ENCODE results near the gene H2BK1. TPM values are rescaled to one million over a fixed set of nuclear protein-coding genes. Genes with fewer than 3 reads are reported as not detected.

Gene H2BK1
- total RNA-seq, 8 experiments from 2014 or later, result 0.96 TPM; not detected in 7

DNA sequence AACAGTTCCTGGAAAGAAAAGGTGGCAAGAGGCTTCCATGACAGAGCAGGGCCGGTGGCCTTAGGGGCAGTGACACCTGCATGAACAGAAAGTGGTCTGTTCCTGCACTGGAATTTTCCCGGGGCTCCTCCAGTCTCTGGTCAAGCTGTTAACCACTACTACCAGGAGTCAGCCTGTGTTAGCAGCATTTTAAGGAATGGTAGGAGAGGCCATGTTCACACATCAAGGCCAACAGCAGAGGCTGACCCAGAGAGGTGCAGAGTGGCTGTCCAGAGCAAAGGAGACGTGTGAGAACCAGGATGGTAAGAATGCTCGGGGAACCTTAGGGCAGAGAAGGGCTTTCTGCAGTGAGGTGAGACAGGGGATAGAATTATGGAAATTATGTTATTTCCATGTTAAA, 8.5 kb downstream of the H2BK1 start:
- H3K4me3 ChIP-seq, result no peak overlapping the region
- WGBS, 10 experiments, result 60 to 97% (median 77%) methylated on average over 1 to 4 of the region's 4 CpGs; no CpG with 5 or more reads in 6 of the 10 experiments
- in situ Hi-C loops (cut with MboI; ENCODE audit: low pct_unique_long_range_greater_than_20kb in 2 of 9, low sequenced_read_pairs in 9 of 9, unreplicated experiment in 9 of 9), result no loop called here
- ATAC-seq (replicated peaks in 6 of 8), result no peak
- H3K27ac ChIP-seq, result no peak overlapping the region
- peaks cover 7 to 19% of the 10 kb centered on the region in 2 donors for H3K4me1 ChIP-seq (replicated peaks in 1 of 2)

DNA sequence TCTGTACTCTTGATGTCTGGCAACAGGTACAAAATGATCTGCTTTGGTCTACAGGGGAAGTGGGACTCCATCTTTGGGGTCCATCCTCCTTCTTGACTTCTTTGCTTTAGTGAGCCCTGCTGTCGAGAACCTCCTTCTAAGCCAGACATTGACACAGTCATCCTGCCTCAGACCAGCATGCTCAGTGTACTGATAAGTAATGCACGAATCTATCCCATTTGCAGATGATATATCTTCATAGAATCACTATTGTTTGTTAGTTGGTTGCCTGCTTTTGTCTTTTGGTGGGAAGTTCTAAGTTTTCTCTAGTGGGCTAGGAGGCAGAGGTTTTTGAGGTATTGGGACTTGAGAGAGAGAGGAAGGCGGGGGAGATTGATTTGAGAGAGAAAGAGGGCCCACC, 8.9 kb downstream of the H2BK1 start:
- peaks cover 7 to 19% of the 10 kb centered on the region in 2 donors for H3K4me1 ChIP-seq (replicated peaks in 1 of 2)
- no peak for ATAC-seq (replicated peaks in 6 of 8)
- H3K4me3 ChIP-seq, result no peak overlapping the region
- H3K27ac ChIP-seq, result no peak overlapping the region
- WGBS, 10 experiments, result 17 to 100% (median 56%) methylated on average over 1 to 2 of the region's 3 CpGs; no CpG with 5 or more reads in 4 of the 10 experiments
- in situ Hi-C loops (cut with MboI; ENCODE audit: low pct_unique_long_range_greater_than_20kb in 2 of 9, low sequenced_read_pairs in 9 of 9, unreplicated experiment in 9 of 9), result no loop called here

DNA sequence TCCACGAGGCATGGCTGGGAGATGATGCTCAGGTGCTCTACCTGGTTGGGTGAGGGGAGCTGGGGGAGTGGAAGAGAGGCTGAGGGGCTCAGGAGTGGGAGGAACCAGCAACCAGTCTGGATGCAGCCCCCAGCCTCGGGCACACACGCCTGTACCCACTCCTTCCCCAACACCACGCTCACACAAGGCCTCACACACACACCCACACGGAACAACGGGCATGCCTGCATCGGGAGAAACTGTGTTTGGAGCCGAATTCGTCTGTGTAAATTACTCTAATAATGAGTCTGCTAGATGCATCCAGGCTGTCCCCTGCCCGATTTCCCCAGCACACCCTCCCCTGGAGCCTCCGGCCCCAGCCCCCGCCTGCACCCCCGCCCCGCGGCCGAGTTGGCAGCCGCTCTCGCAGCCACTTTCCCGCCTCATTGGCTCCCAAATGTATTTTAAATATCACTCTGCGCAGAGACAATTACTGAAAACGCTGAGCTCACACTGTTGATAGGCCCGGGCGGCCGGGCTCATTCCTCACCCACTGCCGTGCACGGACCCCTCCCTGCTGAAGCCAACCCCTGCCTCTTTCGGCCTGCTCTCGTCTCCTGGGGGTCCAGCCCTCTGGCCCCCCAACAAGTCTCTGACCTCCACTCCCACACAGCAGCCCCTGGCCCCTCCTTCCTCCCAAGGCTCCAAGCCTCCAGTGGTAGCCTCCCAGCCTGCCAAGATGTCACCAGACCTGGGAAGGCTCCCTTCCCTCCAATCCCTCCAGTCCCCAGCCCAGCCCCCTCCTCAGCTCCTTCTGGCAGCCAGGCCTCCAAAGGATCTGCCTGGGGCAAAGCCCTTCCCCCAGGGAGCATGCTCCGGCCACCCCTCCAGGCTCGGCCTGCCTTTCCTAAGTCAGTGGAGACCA, 11.1 kb downstream of the H2BK1 start:
- peaks cover 7 to 19% of the 10 kb centered on the region in 2 donors for H3K4me1 ChIP-seq (replicated peaks in 1 of 2)
- no peak overlapping the region for H3K4me3 ChIP-seq
- WGBS, 10 experiments, result 0 to 33% (median 17%) methylated on average over 1 to 5 of the region's 30 CpGs; no CpG with 5 or more reads in 6 of the 10 experiments
- in situ Hi-C loops (cut with MboI; ENCODE audit: low pct_unique_long_range_greater_than_20kb in 2 of 9, low sequenced_read_pairs in 9 of 9, unreplicated experiment in 9 of 9), result no loop called here
- ATAC-seq (replicated peaks in 6 of 8), result peak; percentile 44 to 91 (median 80)
- peak overlapping the region; percentile 41 to 49 for H3K27ac ChIP-seq

DNA sequence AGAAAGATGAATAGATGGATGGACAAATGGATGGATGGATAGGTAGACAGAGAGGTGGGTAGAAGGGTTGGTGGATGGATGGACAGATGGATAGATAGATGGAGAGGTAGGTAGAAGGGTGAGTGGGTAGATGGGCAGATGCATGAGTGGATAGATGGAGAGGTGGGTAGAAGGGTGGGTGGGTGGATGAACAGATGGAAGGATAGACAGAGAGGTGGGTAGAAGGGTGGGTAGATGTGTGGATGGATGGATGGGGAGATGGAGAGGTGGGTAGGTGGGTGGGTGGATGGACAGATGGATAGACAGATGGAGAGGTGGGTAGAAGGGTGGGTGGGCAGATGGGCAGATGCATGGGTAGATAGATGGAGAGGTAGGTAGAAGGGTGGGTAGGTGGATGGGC, 12.4 kb downstream of the H2BK1 start:
- no peak for ATAC-seq (replicated peaks in 6 of 8)
- Histone ChIP-seq H3K27ac (no peak overlapping the region), H3K4me1 (replicated peaks in 1 of 2) (peaks cover 7 to 19% of the 10 kb centered on the region in 2 donors), H3K4me3 (no peak overlapping the region)
- in situ Hi-C loops (cut with MboI; ENCODE audit: low pct_unique_long_range_greater_than_20kb in 2 of 9, low sequenced_read_pairs in 9 of 9, unreplicated experiment in 9 of 9), result no loop called here

DNA sequence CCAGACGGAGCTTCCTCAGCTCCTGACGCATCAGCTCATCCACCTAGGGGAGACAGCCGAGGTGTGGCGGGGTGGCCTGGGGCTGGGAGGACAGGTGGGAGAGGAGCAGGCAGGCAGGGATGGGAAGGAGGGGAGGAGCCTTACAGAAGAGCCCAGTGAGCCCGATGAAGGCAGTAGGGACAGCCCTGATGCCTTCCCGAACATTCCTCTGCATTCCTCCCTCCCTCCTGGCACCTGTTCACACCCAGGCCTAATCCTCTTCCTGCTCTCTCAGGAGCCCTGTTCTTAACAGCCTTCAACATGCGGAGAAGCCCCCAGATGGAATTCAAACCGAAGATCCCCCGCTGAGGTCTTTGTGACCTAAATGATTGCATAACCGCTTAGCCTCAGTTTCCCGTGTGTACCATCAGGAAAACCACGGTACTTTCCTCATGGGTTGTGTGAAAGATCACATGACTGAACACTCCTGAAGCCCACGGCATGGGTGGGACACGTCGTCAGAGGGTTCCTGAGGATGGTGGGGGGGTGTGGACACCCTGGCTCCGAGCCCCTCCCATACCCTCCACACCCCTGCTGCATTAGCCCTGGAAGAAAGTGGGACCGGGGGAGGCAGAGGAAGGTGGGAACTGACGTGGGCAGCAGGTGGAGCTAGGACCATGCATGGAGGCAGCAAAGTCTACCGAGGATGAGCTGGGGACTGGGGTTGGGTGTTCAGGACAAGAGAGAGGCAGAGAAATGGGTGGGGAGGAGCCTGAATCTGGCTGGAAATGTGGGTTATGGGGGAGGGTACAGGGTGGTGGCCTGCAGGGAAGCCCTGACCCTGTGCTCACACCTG, 14.5 kb downstream of the H2BK1 start:
- in situ Hi-C loops (cut with MboI; ENCODE audit: low pct_unique_long_range_greater_than_20kb in 2 of 9, low sequenced_read_pairs in 9 of 9, unreplicated experiment in 9 of 9), result no loop called here
- WGBS, 10 experiments, result 20 to 81% (median 53%) methylated on average over 1 to 6 of the region's 19 CpGs; no CpG with 5 or more reads in 4 of the 10 experiments
- H3K4me1 ChIP-seq (replicated peaks in 1 of 2), result peaks cover 7 to 19% of the 10 kb centered on the region in 2 donors
- no peak for ATAC-seq (replicated peaks in 6 of 8)
- H3K27ac ChIP-seq, result no peak overlapping the region
- H3K4me3 ChIP-seq, result no peak overlapping the region

DNA sequence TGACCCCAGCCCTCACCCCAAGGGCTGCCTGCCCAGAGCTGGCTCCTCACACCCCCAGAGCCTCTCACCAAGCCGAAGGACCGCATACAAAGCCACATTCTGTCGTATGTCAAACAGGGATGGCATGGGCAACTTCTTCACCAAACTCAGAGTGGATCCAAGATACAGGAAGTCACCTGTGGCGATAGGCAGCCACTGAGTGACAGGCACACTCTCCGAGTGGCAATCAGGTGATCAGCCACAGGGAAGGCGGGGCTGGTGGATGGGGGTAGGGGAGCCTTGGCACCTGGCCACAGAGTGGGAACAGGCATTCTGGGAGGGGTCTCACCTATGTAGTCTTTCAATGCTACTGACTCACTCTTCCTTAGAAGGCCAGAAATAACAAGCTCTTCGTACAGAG, 16.1 kb downstream of the H2BK1 start:
- no peak for ATAC-seq (replicated peaks in 6 of 8)
- in situ Hi-C loops (cut with MboI; ENCODE audit: low pct_unique_long_range_greater_than_20kb in 2 of 9, low sequenced_read_pairs in 9 of 9, unreplicated experiment in 9 of 9), result no loop called here
- 60 to 70% (median 63%) methylated on average over 1 to 2 of the region's 7 CpGs; no CpG with 5 or more reads in 6 of the 10 experiments for WGBS, 10 experiments
- Histone ChIP-seq H3K4me1 (replicated peaks in 1 of 2) (peaks cover 0 to 7% of the 10 kb centered on the region in 2 donors), H3K4me3 (no peak overlapping the region), H3K27ac (no peak overlapping the region)

DNA sequence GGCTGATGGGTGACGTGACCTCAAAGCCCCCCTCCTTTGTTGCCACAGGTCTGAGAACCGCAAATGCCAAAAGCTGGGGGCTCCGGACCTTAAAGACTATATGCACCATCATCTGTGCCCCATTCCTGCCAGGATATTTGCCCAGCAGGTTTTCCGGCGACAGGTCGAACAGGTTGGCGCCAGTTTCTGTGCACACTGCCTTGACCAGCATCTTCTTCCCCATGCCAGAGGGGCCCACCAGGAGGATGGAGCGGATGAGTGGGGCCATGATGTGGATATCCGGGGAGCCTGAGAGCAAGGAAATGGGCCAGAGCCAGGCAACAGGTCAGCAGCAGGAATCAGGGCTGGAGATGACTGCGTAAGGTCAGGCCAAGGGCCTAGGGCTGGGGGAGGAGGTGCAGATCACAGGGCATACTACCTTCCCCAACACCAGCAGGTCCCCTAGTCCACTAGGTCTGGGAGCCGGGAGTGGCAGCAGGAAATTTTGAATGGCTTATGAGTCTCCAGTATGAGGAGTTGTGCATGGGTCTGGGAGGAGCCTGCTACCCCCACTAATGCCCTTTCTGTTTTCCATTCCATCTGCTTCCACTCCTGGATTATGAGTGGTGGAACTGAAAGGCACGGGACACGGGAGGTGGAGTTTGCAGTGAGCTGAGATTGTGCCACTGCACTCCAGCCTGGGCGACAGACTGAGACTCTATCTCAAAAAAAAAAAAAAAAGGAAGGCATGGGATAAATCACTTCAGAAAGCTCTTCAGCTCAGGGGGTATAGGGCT, 16.9 kb downstream of the H2BK1 start:
- ATAC-seq (replicated peaks in 6 of 8), result peak in 3 of 8 experiments; percentile 36 to 60 (median 58)
- Histone ChIP-seq H3K4me3 (no peak overlapping the region), H3K4me1 (replicated peaks in 1 of 2) (no peaks in the 10 kb centered on the region), H3K27ac (no peak overlapping the region)
- in situ Hi-C loops (cut with MboI; ENCODE audit: low pct_unique_long_range_greater_than_20kb in 2 of 9, low sequenced_read_pairs in 9 of 9, unreplicated experiment in 9 of 9), result no loop called here
- 0 to 88% (median 80%) methylated on average over 1 to 11 of the region's 14 CpGs; no CpG with 5 or more reads in 5 of the 10 experiments for WGBS, 10 experiments

DNA sequence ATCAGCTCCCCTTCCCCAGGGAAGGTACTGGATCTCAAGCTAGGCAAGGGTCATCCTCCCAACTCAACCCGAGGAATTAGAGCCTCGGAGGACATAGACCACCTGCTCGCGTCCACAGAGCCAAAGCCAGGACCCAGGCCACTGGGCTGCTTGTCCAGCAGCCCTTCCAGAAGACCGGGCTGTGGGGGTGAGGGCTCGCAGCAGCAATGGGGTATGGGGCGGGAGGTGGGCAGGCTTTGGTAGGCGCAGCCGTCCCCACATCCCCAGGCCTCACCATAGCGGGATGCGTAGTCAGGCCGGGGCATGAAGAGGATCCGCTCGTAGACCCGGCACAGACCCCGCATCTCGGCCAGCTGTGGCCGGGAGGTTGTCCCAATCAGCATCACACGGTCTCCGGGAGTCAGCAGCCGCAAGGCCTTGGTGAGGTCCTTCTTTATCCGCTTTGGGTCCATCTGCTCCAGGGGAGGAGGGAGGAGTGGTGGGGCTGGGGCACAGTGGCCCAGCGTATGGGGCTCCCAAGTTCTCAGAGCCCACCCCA, 18.2 kb downstream of the H2BK1 start:
- no peak for ATAC-seq (replicated peaks in 6 of 8)
- in situ Hi-C loops (cut with MboI; ENCODE audit: low pct_unique_long_range_greater_than_20kb in 2 of 9, low sequenced_read_pairs in 9 of 9, unreplicated experiment in 9 of 9), result no loop called here
- no peaks in the 10 kb centered on the region for H3K4me1 ChIP-seq (replicated peaks in 1 of 2)
- 93% methylated on average over 6 of the region's 23 CpGs; no CpG with 5 or more reads in 9 of the 10 experiments for WGBS, 10 experiments
- no peak overlapping the region for H3K27ac ChIP-seq
- H3K4me3 ChIP-seq, result no peak overlapping the region

DNA sequence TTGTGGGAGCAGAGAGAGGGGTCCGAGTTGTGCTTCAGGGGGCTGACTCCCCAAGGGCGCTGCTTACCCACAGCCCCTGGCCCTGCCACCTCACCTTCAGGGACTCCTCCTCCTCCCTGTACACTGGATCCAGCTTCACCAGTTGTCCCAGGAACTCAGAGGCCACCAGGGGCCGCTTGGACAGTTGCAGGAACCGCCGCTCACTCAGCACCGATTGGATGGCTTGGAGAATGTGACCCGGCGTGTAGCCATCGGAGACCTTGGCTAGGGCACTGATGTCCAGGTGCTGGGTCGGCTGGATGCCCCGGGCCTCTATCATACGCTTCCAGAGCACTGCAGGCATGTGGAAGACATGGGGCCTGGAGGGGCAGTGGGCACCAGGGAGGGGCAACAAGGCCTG, 18.7 kb downstream of the H2BK1 start:
- no peak for ATAC-seq (replicated peaks in 6 of 8)
- in situ Hi-C loops (cut with MboI; ENCODE audit: low pct_unique_long_range_greater_than_20kb in 2 of 9, low sequenced_read_pairs in 9 of 9, unreplicated experiment in 9 of 9), result no loop called here
- no peak overlapping the region for H3K4me3 ChIP-seq
- no peak overlapping the region for H3K27ac ChIP-seq
- WGBS, 10 experiments, result 60 to 83% (median 74%) methylated on average over 1 to 7 of the region's 12 CpGs; no CpG with 5 or more reads in 5 of the 10 experiments
- H3K4me1 ChIP-seq (replicated peaks in 1 of 2), result no peaks in the 10 kb centered on the region

DNA sequence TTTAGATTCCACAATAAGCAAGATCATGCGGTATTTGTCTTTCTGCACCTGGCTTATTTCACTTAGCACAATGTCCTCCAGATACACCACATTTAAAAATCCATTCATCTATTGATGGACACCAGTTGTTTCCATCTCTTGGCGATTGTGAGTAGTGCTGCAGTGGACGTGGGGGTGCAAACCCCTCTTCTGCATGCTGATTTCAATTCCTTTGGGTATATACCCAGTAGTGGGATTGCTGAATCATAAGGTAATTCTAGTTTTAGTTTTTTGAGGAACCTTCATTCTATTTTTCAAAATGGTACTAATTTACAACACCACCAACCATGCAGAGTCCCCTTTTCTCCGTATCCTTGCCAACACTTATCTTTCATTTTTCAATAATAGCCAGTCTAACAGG, 21.2 kb downstream of the H2BK1 start:
- no peak for ATAC-seq (replicated peaks in 6 of 8)
- 25 to 92% (median 66%) methylated on average over 1 to 4 of the region's 4 CpGs for WGBS, 10 experiments
- Histone ChIP-seq H3K4me1 (replicated peaks in 1 of 2) (no peaks in the 10 kb centered on the region), H3K27ac (no peak overlapping the region), H3K4me3 (no peak overlapping the region)
- in situ Hi-C loops (cut with MboI; ENCODE audit: low pct_unique_long_range_greater_than_20kb in 2 of 9, low sequenced_read_pairs in 9 of 9, unreplicated experiment in 9 of 9), result no loop called here

DNA sequence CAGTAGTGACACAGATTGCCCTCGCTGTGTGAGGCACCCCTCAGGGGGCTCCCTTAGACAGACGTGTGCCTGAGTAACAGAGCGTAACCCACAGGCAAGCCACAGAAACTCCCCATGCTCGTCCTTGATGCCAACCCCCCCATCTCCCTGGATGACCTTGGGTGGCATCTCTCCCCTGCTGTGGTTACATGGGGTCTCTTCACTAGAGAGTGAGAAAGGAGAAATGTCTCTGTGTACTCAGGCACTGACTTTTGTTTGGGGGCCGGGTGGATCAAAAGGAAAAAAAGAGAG, 22.1 kb downstream of the H2BK1 start:
- 0 to 60% (median 20%) methylated on average over 1 to 4 of the region's 5 CpGs; no CpG with 5 or more reads in 5 of the 10 experiments for WGBS, 10 experiments
- ATAC-seq (replicated peaks in 6 of 8), result no peak
- Histone ChIP-seq H3K4me3 (no peak overlapping the region), H3K27ac (no peak overlapping the region), H3K4me1 (replicated peaks in 1 of 2) (no peaks in the 10 kb centered on the region)
- in situ Hi-C loops (cut with MboI; ENCODE audit: low pct_unique_long_range_greater_than_20kb in 2 of 9, low sequenced_read_pairs in 9 of 9, unreplicated experiment in 9 of 9), result no loop called here

DNA sequence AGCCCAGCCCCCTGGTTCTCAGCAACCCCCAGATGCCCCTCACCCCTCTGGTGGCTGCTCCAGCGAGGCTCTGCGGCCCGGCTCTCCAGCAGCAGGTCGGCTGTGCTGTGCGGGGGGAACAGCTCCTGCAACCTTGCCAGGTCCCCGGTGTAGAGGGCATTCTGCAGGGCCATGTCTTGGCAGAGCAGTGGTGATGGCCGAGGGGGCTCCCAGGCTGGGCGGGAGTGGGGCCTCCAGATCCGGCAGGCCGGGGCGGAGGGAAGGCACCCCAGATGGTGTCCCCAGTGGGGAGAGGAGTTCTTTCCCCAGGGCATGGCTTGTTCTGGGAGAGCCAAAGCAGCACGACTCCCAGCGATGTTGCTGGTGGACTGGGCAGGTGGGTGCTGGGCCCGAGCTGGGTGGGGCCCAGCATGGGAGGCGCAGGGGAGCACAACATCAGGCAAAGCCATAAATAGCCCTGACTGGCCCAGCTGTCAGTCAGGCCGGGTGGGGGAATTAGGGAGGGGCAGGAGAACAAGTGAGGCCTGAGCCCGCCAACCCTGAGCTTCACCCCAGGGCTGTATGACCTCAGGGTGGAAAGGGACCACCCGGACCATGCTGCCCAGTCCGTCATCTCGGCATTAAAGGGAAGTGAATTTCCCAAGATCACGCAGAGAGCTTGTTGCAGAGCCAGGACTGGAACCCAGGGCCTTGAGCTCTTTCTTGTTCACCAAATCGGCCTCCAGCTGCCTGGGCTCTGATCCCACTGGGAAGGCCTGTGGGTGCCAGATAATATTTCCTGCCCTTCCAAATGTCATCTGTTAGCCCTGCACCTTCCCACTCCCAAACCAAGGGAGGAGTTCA, 22.7 kb downstream of the H2BK1 start:
- peak in 1 of 8 experiments; percentile 17 for ATAC-seq (replicated peaks in 6 of 8)
- H3K4me1 ChIP-seq (replicated peaks in 1 of 2), result no peaks in the 10 kb centered on the region
- 50 to 80% (median 79%) methylated on average over 1 to 7 of the region's 22 CpGs; no CpG with 5 or more reads in 6 of the 10 experiments for WGBS, 10 experiments
- no peak overlapping the region for H3K27ac ChIP-seq
- H3K4me3 ChIP-seq, result no peak overlapping the region
- in situ Hi-C loops (cut with MboI; ENCODE audit: low pct_unique_long_range_greater_than_20kb in 2 of 9, low sequenced_read_pairs in 9 of 9, unreplicated experiment in 9 of 9), result no loop called here

Data from motor neuron (in vitro differentiated cells).